ENCODE results near the gene CELSR3. TPM values are rescaled to one million over a fixed set of nuclear protein-coding genes. Genes with fewer than 3 reads are reported as not detected.

Gene CELSR3
- total RNA-seq, 2 experiments from 2014 or later: 4.9 to 5.0 TPM

DNA sequence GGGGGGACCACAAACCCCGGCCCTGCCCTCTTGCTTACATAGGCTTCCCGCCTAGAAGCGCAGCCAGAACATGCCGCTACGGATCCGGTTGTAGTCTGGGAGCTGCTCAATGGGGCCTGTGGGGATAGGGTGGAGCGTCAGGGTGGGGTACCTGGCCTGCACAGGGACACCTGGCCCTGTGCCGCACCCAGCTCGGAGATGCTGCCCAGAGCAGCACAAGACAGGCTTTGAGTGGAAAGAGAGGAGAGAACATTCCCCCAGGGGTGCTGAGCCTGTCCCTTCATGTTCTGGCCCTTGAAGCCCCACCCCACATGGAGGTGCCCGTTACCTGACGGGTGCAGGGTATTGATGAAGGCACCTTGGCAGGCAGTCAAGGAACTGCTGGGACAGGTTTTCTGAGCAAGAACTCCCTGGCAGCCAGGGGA is 63.6 kb downstream of the CELSR3 start:
- Histone ChIP-seq H3K27ac (ENCODE audit: low read depth in 1 of 2, low read length in 2 of 2) (no peak overlapping the region), H3K9me3 (ENCODE audit: control insufficient read depth in 1 of 2, insufficient read depth in 1 of 2, low read length in 2 of 2) (peaks cover 0 to 4% of the 10 kb centered on the region in 2 experiments), H3K4me3 (ENCODE audit: low read length) (no peak overlapping the region), H3K36me3 (ENCODE audit: insufficient read depth, low read length) (peaks cover 58% of the 10 kb centered on the region), H3K4me1 (ENCODE audit: insufficient read depth, low read length) (peaks cover 10% of the 10 kb centered on the region), H3K27me3 (ENCODE audit: control insufficient read depth in 1 of 2, insufficient read depth in 2 of 2, low read length in 2 of 2) (peaks cover 4 to 15% of the 10 kb centered on the region in 2 experiments)
- ChIA-PET CTCF (no interaction called here), POLR2A (no interaction called here)
- intact Hi-C loops (cut with DNase I, micrococcal nuclease): no loop called here
- peaks cover 6% of the 10 kb centered on the region for H3K4me1 Mint-ChIP-seq (ENCODE audit: low read depth)
- TF ChIP-seq, protein P1, sequence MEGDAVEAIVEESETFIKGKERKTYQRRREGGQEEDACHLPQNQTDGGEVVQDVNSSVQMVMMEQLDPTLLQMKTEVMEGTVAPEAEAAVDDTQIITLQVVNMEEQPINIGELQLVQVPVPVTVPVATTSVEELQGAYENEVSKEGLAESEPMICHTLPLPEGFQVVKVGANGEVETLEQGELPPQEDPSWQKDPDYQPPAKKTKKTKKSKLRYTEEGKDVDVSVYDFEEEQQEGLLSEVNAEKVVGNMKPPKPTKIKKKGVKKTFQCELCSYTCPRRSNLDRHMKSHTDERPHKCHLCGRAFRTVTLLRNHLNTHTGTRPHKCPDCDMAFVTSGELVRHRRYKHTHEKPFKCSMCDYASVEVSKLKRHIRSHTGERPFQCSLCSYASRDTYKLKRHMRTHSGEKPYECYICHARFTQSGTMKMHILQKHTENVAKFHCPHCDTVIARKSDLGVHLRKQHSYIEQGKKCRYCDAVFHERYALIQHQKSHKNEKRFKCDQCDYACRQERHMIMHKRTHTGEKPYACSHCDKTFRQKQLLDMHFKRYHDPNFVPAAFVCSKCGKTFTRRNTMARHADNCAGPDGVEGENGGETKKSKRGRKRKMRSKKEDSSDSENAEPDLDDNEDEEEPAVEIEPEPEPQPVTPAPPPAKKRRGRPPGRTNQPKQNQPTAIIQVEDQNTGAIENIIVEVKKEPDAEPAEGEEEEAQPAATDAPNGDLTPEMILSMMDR (IDR thresholded peaks at IDR 0.05): no peak
- H3K27me3 Mint-ChIP-seq: peaks cover 18% of the 10 kb centered on the region
- DNase-seq: no peak
- no peaks in the 10 kb centered on the region for H3K9me3 Mint-ChIP-seq
- no peak overlapping the region for H3K4me3 Mint-ChIP-seq
- H3K36me3 Mint-ChIP-seq (ENCODE audit: low read depth): peaks cover 67% of the 10 kb centered on the region
- no peak for ATAC-seq (ENCODE audit: poor library complexity)
- no peak overlapping the region for H3K27ac Mint-ChIP-seq

DNA sequence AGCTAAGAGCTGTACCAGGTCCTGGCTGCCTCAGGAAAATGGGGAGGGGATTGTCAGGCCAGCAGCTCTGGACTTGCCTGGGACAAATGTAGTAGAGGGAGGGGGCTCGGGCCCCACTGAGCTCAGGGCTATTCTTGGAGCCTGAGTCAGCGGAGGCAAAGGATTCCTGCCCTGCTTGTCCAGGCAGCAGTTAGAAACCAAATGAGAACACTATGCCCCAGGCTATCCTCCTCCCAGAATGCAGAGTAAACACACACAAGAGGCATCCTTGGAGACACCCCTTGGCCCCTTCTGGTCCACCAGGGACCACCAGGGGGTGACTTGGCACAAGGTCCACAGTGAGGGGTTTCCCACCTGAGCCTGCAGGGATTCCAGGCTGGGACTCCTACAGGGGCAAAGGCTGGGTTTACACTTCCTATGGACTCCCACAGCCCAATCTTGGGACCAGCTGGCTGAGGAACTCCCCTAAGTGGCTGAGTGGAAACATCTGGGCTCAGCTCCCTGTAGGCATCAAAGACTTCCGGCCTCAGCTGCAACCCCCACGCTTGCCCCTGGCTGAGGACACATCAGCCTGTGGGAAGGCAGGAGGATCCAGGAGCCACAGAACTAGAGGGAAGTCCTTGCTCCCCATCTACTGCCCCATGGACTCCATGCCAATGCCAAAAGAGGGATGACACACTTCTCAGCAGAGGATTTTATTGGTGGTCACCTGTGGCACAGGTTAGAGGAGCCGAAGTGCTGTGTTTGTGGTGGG is 64.2 kb downstream of the CELSR3 start:
- Mint-ChIP-seq H3K4me1 (ENCODE audit: low read depth) (peaks cover 6% of the 10 kb centered on the region), H3K27ac (no peak overlapping the region), H3K36me3 (ENCODE audit: low read depth) (peaks cover 61% of the 10 kb centered on the region), H3K4me3 (no peak overlapping the region), H3K9me3 (no peaks in the 10 kb centered on the region), H3K27me3 (peaks cover 23% of the 10 kb centered on the region)
- intact Hi-C loops (cut with DNase I, micrococcal nuclease): no loop called here
- Histone ChIP-seq H3K4me1 (ENCODE audit: insufficient read depth, low read length) (peaks cover 10% of the 10 kb centered on the region), H3K36me3 (ENCODE audit: insufficient read depth, low read length) (peaks cover 52% of the 10 kb centered on the region), H3K27ac (ENCODE audit: low read depth in 1 of 2, low read length in 2 of 2) (no peak overlapping the region), H3K4me3 (ENCODE audit: low read length) (no peak overlapping the region), H3K27me3 (ENCODE audit: control insufficient read depth in 1 of 2, insufficient read depth in 2 of 2, low read length in 2 of 2) (peaks cover 5 to 21% of the 10 kb centered on the region in 2 experiments), H3K9me3 (ENCODE audit: control insufficient read depth in 1 of 2, insufficient read depth in 1 of 2, low read length in 2 of 2) (peaks cover 0 to 4% of the 10 kb centered on the region in 2 experiments)
- CTCF ChIA-PET: no interaction called here
- POLR2A ChIA-PET: no interaction called here
- DNase-seq: no peak
- ATAC-seq (ENCODE audit: poor library complexity): no peak
- TF ChIP-seq, protein P1 (IDR thresholded peaks at IDR 0.05): no peak

DNA sequence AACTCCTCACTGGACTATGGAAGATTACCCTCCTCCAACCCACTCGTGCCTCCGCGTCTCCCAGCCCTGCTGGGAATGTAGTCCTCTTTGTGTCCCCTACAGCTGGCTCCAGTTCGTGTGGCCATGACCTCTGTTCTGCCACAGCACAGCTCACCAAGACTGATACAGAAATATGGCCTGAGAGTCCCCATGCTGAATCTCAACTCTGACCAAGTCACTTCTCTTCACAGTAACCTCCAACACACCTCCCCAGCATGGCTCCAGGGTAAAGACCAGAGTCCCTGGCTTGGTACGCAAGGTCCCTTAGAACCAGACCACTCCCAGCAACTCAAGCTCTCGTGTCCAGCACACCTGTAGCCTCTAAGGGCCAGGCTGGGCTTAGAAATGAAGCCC is 65.3 kb downstream of the CELSR3 start:
- ATAC-seq (ENCODE audit: poor library complexity): peak; percentile 23
- Histone ChIP-seq H3K27ac (ENCODE audit: low read depth in 1 of 2, low read length in 2 of 2) (no peak overlapping the region), H3K36me3 (ENCODE audit: insufficient read depth, low read length) (peaks cover 42% of the 10 kb centered on the region), H3K9me3 (ENCODE audit: control insufficient read depth in 1 of 2, insufficient read depth in 1 of 2, low read length in 2 of 2) (peaks cover 0 to 4% of the 10 kb centered on the region in 2 experiments), H3K4me1 (ENCODE audit: insufficient read depth, low read length) (peaks cover 8% of the 10 kb centered on the region), H3K27me3 (ENCODE audit: control insufficient read depth in 1 of 2, insufficient read depth in 2 of 2, low read length in 2 of 2) (peaks cover 7 to 31% of the 10 kb centered on the region in 2 experiments), H3K4me3 (ENCODE audit: low read length) (no peak overlapping the region)
- no peak overlapping the region for H3K27ac Mint-ChIP-seq
- peaks cover 6% of the 10 kb centered on the region for H3K4me1 Mint-ChIP-seq (ENCODE audit: low read depth)
- no peaks in the 10 kb centered on the region for H3K9me3 Mint-ChIP-seq
- intact Hi-C loops (cut with DNase I, micrococcal nuclease): no loop called here
- POLR2A ChIA-PET: no interaction called here
- CTCF ChIA-PET: no interaction called here
- TF ChIP-seq, protein P1 (IDR thresholded peaks at IDR 0.05): no peak
- H3K27me3 Mint-ChIP-seq: peaks cover 31% of the 10 kb centered on the region
- H3K36me3 Mint-ChIP-seq (ENCODE audit: low read depth): peaks cover 53% of the 10 kb centered on the region
- no peak overlapping the region for H3K4me3 Mint-ChIP-seq
- no peak for DNase-seq
